HG02588 (cell line): ENCODE measurements around the gene NXPH1.

Experiments used
- ATAC-seq: cut with Tn5 transposase; IDR thresholded peaks from one replicate; pipeline ENCODE4 v1.9.1; 2021; ENCODE audit warnings: mild to moderate bottlenecking, moderate library complexity; ENCODE audit not compliant: unreplicated experiment

Gene NXPH1

DNA sequence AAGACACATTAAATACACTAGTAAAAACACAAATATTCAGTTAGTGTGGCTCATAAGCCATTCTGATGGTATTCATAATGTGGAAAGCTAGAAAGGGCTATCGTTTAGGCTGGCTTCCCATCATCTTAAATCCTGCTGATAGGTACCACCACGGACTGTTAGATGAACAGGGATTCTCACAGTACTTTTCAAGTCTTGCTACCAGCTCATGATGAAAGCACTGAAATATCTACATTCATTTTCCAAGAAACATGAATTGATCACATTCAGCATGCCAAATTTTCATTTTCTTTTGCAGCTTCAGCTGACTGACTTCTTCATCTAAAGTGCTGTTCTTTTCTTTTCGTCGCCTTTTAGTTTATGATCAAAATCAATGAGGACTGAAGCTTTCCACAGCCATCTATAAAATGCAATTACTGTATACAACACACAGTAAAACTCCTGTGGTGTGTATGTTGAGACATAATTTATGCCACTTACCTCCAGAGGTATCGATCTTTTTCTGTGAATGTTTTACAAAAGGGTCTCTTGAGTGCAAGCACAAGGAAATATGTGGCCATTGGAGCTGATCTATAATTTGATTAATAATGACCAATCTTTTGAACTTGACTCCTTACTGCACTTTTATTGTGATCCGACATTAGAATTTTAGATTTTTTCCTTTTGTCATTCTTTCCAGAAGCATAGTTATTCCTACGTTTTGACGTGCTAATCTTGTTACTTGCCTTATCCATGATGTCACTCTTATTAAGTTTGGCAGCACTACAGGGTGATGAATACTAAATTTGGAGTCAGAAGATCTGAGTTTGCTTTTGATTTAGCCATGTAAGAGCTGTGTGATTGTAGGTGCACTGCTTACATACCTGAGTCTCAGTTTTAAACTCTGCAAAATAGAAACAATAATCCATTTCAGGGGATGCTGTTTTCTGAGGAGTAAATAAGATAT lies 58.4 kb downstream of the NXPH1 start:
- no peak for ATAC-seq

DNA sequence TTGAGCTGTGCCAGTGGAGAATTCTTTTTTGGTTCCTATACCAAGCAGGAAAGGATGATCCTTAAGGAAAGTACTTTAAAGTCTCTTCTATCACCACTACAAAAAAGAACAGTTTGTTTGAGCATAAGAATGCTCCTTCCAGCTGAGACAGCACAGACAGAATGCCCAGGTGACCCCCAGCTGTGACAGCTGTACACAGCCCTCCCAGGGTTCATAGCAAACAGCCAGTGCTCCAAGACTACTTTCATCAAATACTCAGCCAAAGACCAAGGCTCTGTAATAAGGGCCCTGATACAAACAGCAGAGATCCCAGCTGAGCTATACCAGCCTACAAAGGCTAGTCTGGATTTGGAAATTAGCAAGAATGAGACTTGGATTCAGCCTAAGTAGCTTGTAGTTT lies 65.7 kb downstream of the NXPH1 start:
- ATAC-seq = no peak

DNA sequence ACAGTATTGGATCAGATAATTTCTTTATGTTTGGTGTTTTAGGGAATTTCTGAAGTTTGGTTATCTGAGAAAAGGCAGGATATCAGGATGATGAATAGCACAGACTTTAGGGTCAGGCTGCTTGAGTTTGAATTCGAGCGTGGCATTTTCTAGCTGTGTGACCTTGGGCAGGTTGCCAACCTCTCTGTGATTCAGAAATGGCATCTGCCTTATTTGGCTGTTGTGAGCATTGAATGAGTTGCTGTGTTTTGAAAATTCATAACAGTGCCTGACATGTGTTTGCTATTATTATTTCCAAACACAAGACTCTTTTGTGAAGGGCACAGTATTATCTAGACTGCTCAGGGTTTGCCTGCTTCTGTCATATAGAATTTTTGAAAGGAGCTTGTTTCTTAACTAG lies 66.9 kb downstream of the NXPH1 start:
- no peak for ATAC-seq

DNA sequence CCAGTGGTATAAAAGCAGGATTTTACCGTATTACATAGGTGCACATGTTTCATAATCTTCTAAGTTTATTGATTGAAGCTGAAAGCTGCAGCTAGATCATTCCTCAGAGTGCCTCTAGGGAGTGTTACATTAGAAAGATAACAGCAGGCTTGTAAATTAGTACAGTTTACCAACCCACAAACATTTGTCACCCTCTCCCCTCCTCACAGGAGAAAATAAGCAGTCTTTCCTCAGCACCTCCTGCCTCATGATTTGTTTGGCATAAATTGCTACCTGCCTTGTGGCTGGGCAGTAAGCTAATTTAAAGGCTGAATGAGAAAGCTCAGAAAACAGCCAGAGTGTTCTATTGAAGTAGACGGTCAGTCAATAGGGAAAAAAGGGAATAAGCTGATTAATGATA lies 74.2 kb downstream of the NXPH1 start:
- ATAC-seq = no peak

DNA sequence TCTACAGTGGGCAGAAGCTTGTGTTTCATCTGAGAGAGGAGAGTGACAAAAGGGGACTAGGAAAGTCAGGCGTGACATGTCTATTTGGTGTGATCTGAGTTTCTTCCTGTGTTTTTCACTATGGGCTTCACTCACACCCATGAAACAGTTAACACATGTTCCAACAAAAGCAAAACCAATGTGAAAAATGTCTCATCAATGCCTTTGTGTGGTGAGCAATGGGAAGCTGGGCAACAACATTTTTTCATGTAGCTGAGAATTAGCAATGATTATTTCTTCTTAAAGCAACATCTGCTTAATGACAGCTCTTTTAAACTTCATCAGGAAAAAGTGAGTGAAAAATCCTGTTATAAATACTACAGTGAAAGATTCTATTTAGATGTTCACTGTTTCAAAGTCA lies 76.2 kb downstream of the NXPH1 start:
- no peak for ATAC-seq

DNA sequence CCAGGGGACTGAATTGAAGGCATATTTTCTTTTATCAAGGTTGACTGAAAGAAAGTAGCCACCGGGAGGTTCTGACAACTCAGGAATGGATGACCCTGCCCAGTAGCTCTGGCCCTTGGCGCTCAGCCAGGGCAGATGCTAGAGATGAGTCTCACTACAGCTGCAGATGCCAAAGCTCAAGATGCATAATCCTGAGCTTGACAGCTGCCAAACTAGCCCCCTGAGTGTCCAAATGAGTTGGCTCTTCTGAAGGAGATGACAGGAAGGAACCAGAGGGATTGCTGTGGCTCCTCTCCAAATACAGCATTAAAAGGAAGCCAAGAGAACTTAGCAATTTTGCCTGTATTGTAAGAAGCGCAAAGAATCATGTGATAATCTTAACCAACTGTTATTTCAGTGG lies 78.4 kb downstream of the NXPH1 start:
- ATAC-seq = no peak

DNA sequence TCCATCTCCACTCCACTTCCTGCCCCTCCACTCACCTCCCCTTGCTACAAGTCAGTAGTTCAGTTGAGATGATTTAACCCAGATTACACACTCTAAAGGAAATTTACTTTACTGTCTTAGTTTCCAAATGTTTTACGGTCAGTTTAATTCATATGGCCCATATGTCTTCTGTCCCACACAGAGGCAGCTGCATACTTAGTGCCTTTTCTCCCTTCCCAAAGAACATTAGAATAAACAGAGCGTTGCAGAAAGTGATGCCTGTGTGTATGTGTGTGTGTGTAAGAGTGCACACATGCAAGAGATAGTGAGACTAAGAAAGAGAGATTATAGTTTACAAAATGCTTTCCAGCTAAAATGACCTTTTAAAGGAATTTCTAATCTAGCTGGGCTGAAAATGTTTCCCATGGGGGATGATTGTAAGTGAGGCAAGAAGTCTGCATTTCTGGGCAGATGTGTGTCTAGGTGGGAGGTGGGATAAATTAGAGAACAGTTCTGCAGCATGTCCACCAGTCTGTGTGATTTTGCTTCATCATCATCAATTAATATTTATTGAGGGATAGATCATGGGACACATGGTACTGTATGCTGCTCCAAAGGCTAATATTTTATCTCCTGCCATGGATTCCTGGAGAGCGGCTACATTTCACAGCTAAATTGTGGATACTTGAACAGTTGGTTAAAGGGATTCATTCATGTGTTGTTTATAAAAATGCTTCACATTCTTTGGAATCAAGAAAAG lies 81.5 kb downstream of the NXPH1 start:
- no peak for ATAC-seq

DNA sequence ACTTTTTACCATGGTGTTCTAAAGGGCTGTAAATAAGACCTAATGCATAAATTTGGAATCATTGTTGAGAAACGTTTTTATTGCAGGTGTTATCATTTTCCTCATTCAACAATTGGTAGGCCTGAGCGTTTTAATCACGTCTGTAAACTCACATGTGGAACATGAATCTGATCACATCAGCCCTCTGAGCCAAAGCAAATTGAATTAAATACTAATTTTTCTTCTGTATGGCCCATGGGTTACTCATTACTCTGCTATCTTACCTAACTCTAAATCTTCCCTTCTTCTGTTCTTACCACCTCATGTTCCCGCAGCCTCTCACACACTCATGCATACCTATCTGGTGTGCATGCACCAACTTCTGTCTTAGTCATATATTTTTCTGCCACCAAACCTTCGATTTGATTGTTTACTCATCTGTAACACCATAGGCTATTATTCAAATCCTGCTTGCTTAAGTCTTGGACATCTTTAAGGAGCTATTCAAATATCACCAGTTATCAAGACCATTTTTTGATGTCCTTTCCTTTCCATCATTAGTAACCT lies 82.3 kb downstream of the NXPH1 start:
- ATAC-seq = no peak

DNA sequence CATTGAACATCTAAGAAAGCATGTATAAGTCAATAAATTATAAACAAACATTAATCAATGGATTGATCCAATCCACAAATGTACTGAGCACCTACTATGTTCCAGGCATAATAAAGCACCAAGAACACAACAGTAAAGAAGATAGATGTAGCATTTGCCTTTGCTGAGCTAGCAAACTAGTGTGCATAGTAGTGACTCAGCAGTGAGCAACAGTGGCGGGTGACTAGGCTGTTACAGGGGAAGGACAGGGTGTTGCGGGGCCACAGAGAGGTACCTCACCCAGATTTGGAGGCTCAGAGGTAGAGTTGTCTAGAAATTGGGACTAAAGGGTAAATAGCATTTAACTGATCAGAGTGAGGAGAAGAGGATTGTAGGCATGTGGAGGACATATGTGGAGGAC lies 83.6 kb downstream of the NXPH1 start:
- no peak for ATAC-seq

DNA sequence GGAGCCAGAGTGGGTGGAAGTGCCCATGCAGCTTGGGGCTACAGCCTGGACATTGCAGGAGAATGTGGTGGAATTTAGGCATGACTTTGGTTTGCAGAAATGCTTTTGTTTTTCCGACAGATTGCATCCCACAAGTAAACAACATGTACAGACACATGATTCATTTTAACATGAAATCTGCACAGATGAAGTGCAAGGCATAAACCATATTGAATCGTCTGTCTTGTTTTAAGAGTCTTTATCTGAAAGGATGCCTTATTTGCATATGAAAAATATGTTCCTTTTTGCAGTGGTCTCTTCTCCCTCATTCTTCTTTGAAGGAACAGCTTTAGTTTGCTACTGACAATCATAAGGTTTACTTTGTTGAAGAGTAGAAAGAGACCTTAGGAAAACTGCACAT lies 94.9 kb downstream of the NXPH1 start:
- no peak for ATAC-seq

DNA sequence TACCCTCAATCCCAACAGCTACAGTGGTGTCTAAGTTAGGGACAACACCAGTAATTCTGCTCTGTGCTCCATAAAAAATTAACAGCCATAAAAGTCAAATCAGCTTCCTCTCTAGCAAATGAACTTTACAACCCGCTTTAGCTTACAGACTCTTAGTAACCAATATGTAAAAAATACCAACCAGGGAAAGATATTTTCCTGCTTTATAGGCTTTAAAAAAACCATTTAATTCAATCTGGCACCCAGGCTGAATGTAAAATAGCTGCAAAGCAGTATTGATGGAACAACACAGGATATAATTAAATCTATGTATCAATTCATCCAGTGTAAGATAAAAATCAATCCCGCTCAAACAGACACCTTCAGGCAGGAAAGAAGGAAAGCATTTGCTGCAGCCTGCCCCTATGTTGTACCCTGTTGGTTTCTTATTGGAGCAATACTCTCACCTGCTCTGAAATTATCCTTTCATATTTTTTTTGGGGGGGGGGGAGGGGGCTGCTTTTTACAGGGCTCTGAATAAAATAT lies 98.6 kb downstream of the NXPH1 start:
- ATAC-seq = no peak

DNA sequence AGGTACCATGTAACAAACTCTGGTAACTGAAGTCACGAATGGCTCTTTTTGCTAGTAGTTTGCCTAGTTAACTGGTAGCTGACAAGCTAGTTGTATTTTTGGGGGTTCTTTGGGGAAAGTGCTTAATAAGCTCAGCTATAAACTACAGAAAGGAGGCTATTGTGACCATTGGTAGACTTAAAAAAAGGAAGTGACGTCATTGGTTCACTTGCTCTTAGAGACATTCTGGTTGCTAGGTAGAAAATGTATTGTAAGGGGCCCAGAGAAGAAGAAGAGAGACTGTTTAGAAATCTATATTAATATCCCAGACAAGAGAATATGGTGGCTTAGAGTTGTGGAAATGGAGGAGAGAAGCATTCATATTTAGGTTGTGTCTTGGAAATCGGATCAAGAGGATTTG lies 103.0 kb downstream of the NXPH1 start:
- peak; percentile 81 for ATAC-seq

DNA sequence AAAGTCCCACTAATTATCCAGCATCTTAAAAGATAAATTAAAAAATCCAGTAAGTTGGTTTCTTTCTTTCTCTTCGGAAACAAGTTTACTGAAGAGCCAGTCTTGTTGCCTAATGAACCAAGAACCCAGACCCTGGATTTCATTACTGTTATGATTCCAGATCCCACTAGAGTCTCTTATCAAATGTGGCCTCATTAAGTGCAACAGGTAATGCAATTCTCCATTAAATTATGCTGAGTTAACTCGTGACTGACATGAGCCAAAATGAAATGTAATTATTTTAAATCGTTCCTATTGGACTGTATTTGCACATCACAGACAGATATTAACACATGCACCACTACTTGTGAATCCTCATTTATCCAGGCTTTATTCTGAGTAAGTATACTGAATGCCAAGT lies 115.6 kb downstream of the NXPH1 start:
- no peak for ATAC-seq

DNA sequence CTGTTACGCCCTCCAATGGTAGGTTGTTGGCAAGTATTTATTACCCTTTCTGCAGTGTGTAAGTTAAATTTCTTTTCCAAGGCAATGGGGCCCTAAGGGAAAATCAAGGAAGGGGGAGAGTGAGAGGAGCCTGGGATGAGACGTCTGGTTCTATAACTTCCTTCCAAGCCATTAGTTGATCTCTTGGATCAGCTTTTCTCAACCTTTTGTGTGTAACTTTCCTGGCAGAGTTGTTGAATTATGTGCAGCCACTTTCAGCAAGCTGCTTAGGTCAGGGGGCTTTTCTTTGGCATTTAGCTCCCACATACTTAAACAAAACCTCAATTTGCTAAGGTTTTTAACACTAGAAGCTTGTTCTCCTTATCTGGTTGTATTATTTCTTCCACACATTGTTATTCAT lies 127.1 kb downstream of the NXPH1 start:
- no peak for ATAC-seq

DNA sequence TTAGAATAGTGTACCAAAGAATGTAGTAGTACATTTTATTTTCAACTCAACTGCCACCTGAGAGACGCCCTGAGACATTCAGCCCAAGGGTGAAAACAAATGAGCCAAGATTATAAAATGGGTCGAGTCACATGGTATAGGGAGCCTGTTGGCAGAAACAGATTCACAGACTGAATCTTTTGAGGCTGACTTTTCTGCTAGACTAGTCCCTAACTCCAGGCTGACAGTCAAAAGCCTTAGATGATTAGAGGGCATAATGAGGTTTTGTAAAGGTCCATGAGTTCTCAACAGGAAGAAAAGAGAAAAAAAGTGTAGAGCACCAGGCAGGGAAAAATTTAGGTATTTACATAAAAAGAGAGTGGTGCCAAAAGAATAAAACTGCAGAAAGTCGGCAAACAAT lies 128.0 kb downstream of the NXPH1 start:
- no peak for ATAC-seq

DNA sequence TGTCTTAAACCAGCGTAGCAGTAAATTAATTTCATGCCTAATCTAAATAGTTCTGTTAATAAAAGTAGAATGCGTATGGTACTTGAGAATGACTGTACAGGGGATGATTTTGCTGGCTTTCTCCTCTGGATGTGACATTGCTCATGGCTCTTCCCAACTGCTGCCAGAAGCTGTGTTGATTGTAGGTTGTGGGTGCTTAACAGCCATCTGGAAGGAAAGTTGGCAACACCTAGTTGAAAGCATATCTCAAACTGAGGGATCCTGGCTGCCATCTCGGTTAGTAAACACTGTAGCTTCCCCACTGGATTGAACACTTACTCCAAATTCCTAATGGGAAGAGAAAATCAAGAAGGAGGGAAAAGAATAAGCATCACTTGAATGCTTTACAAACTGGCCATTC lies 130.9 kb downstream of the NXPH1 start:
- no peak for ATAC-seq

DNA sequence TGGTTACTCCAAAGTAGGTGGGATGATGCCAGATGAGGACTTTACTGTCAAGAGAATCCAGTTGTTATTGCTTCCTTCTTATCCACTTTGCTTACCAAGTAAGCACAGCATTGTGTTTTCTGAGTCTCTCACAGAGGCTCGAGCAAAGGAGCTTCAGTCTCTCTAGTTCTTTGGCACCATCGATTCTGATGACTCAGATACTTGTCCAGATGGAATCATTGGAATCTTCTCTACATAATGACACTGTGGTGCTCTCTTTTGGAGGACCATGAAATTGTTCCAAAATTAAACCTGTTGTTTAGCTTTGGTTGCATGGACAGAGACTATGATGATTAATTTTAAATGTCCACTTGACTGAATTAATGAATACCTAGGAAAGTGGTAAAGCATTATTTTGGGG lies 132.6 kb downstream of the NXPH1 start:
- ATAC-seq = no peak

DNA sequence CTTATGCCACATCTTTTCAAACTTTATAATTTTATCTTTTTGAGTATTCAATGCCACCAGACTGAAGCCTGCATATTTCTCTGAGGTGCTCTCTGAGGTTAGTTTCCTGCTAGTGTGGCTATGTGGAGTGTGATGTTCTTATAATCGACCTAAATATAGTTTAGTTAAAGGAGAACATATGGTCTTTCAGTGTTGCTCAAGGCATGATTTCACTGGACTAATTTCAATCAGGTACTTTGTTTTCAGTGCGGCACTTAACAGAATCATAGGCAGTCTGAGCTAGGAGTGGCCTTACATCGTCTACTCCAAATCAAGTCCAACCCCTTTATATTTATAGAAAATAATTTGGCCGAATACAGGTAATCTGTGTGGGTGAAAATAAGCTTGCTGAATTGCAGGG lies 134.2 kb downstream of the NXPH1 start:
- no peak for ATAC-seq

DNA sequence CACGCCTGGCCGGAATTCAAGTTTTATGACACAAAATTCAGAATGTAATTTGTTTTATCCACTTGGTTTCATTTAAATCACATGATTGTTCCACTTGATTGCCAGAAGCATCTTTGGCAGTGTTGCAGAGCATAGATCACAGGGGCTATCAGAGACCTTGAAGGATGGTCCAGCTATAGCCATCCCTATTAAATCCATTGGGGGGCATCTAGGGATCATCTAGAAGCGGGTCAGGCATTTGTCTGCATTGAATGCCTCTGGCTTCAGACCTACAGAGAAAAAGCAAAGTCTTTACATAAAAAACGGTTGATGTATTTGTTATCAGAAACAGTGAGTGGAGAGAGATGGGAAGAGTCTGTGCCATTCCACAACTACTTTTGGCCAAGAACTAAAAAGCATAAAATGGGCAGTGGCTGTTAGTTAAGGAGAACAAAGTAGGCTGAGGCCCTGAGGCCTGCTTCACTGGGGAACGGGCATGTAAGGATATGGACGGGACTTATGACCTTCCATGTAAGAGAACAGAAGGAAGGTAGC lies 146.3 kb downstream of the NXPH1 start:
- ATAC-seq = no peak

DNA sequence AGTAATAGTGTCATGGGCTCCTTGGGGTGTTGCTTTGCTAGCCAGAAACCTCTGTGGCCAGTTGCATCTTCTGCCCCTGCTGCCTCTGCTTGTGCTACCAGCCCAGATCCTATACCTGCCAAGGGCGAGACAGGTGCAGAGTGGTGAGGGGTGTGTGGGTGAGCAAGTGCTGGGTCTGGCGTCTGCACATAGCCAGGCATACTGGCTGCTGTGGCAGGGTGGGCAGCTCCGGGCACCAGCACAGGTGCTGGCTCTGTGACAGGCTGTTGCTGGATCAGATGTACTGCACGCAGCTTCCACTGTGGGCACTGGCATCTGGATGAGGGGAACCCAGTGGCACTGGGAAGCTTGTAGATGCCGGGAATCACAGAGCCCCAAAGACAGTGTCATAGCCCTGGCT lies 148.4 kb downstream of the NXPH1 start:
- ATAC-seq = no peak

DNA sequence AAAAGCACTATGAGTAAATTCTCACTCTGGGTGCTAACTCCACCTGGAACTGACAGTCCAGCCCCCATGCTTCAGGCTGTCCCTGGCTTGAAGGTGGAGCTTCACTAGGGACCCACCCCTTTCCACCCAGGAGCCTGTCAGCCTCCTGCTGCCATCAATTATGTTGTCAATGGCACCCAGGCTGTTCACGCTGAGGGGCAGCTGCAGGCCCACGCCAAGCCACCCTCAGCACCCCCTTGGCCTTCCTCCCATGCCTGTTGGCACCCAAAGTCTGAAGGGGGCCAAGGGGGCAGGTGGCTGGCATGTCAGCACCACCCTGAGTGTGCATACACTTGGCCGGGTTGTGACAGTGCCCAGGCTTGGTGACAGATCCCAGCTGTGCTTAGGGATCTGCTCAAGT lies 149.3 kb downstream of the NXPH1 start:
- no peak for ATAC-seq

DNA sequence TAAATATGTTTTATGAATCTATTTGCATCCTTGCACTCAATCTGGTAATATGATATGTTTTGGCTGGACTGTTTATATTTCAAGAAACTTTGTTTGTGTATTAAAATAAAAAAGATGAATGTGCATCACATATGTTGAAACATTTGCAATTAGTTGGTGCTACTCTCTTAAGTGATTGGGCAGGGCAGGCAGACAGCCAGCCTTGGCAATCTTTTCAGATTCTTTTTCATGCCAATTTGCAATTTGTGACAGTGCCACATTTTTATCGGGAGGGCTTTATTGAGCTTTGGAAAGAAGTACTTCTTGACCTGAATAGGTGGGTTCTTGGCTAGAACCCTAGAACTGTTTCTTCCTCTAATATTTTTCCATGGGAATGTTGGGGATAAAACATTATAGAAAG lies 152.2 kb downstream of the NXPH1 start:
- no peak for ATAC-seq
